Endothelial cell of umbilical vein (primary cell): ENCODE measurements around the gene KAT2B.

ENCODE experiments used
- EZH2 ChIP-seq: IDR thresholded peaks from 2 replicates; pipeline ENCODE4 v1.6.1; 2012; ENCODE audit warnings: borderline replicate concordance, low read depth, mild to moderate bottlenecking, moderate library complexity, low read length, inconsistent platforms; ENCODE audit not compliant: severe bottlenecking
- FOS ChIP-seq: IDR thresholded peaks from 2 replicates; pipeline ENCODE4 v1.6.1; 2011; ENCODE audit warnings: mild to moderate bottlenecking, low read length, moderate library complexity, borderline replicate concordance; ENCODE audit not compliant: insufficient read depth
- MYC ChIP-seq: IDR thresholded peaks from one replicate; pipeline ENCODE4 v1.6.1; 2011; ENCODE audit warnings: mild to moderate bottlenecking, low read depth, low read length
- TF ChIP-seq, protein P1 (sequence below), 2 donors: IDR thresholded peaks; 1 replicate in 1 of 2; 2 replicates in 1 of 2; pipeline ENCODE4 v1.5.1; 2011; ENCODE audit warnings: low read length in 2 of 2, mild to moderate bottlenecking in 2 of 2, moderate library complexity in 2 of 2, control low read depth in 1 of 2, inconsistent platforms in 1 of 2, low read depth in 1 of 2; ENCODE audit not compliant: insufficient read depth in 1 of 2; ENCODE audit errors: extremely low read depth in 1 of 2

DNA sequence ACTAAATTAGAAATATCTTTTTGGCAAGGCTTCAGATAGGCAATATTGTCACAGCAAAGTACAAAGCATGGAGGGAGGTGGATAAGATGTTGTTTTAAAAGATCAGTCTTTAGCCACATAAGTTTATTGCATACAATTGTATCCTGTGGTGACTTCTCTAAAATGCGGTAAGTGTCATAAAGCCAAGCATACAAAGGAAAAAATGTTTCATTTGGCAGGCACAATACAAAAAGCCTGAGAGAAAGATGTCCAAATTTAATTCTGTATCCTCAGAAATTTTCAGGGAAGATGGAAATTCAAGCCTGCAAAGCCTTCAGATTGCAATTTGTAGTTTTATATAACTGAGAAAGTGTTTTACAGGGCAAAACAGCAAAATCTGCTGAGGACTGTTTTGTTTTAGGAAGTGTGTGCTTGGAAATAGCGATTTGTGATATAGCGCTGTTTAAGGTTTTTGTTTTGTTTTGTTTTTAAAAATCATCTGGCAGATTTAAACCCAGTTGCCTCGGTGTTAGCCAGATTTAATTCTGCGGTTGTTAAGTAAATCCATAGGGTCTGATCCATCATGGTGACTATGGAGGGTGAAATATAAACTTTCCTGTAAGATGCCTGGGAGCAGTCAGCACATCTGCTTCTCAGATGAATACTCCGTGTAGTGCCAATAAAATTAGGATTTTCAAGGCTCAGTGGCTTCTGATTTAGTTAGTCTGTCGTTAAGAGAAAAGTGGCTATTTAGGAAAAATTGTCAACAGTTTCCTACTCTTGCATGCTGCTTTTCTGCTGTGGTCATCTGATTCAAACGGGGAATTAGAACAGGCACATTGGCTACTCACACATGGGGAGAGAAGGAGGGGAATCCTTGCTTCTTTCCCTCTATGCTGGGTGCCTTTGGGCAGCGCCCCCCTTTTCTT, 8.0 kb downstream of the KAT2B start:
- TF ChIP-seq MYC (no peak), FOS (no peak), EZH2 (no peak)
- TF ChIP-seq, protein P1, sequence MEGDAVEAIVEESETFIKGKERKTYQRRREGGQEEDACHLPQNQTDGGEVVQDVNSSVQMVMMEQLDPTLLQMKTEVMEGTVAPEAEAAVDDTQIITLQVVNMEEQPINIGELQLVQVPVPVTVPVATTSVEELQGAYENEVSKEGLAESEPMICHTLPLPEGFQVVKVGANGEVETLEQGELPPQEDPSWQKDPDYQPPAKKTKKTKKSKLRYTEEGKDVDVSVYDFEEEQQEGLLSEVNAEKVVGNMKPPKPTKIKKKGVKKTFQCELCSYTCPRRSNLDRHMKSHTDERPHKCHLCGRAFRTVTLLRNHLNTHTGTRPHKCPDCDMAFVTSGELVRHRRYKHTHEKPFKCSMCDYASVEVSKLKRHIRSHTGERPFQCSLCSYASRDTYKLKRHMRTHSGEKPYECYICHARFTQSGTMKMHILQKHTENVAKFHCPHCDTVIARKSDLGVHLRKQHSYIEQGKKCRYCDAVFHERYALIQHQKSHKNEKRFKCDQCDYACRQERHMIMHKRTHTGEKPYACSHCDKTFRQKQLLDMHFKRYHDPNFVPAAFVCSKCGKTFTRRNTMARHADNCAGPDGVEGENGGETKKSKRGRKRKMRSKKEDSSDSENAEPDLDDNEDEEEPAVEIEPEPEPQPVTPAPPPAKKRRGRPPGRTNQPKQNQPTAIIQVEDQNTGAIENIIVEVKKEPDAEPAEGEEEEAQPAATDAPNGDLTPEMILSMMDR (IDR thresholded peaks at IDR 0.05; ENCODE audit: extremely low read depth in 1 of 2, insufficient read depth in 1 of 2, low read depth in 1 of 2, low read length in 2 of 2): no peak
